Panc1 (cell line): Measurements from ENCODE around the gene IL24.

ENCODE experiments used
- CTCF ChIP-seq: fragments of 450-650 bp; IDR thresholded peaks from 2 replicates; pipeline ENCODE4 v1.5.1; 2017; ENCODE audit warnings: mild to moderate bottlenecking
- POLR2AphosphoS5 ChIP-seq: IDR thresholded peaks from 2 replicates; pipeline ENCODE4 v1.6.1; 2012; ENCODE audit warnings: mild to moderate bottlenecking, low read depth, low read length, moderate library complexity
- REST ChIP-seq, 2 experiments: IDR thresholded peaks; 2 replicates each; pipeline ENCODE4 v1.6.1; 2011 to 2012; ENCODE audit warnings: low read depth in 2 of 2, control low read depth in 1 of 2, low read length in 1 of 2, mild to moderate bottlenecking in 1 of 2, moderate library complexity in 1 of 2; ENCODE audit not compliant: insufficient read depth in 1 of 2
- SIN3A ChIP-seq: IDR thresholded peaks from 2 replicates; pipeline ENCODE4 v1.6.1; 2012; ENCODE audit warnings: low read depth, mild to moderate bottlenecking, low read length, moderate library complexity, borderline replicate concordance; ENCODE audit not compliant: insufficient read depth

GRCh38 chr1:206930210-206930798 is 33.1 kb downstream of the IL24 start:
- TF ChIP-seq CTCF, result no peak
- TF ChIP-seq POLR2AphosphoS5, result no peak
- no peak for TF ChIP-seq SIN3A
- TF ChIP-seq REST (IDR thresholded peaks at IDR 0.05; ENCODE audit: insufficient read depth in 1 of 2, low read depth in 2 of 2, low read length in 1 of 2), result no peak
